ENCODE data around the gene VAPA.

The VAPA gene

GRCh38 chr18:9902832-9903231, 11.0 kb upstream of the VAPA start:
- no peak overlapping the region for H3K23ac ChIP-seq (ENCODE audit: low read depth, low read length, poor library complexity)
- H3K9me3 ChIP-seq (replicated peaks in 1 of 2; ENCODE audit: control insufficient read depth in 2 of 2, insufficient read depth in 1 of 2, low read depth in 1 of 2, low read length in 2 of 2): no peaks in the 10 kb centered on the region
- H2BK15ac ChIP-seq (ENCODE audit: low read length): no peak overlapping the region
- H3K79me1 ChIP-seq (ENCODE audit: low read depth, low read length): no peaks in the 10 kb centered on the region
- H3K4me2 ChIP-seq (ENCODE audit: insufficient read depth, low read length, poor library complexity, severe bottlenecking): no peak overlapping the region
- no peak overlapping the region for H2BK120ac ChIP-seq (ENCODE audit: low read depth, low read length)
- no peak overlapping the region for H3K27ac ChIP-seq (replicated peaks; ENCODE audit: low read length)
- no peak overlapping the region for H3K4ac ChIP-seq (ENCODE audit: low read length)
- H3K36me3 ChIP-seq (replicated peaks in 1 of 2; ENCODE audit: control insufficient read depth in 2 of 2, insufficient read depth in 2 of 2, low read length in 2 of 2): no peaks in the 10 kb centered on the region
- no peaks in the 10 kb centered on the region for H3K27me3 ChIP-seq (ENCODE audit: control insufficient read depth in 3 of 3, insufficient read depth in 3 of 3, low read depth in 1 of 3, low read length in 3 of 3)
- no peak overlapping the region for H4K8ac ChIP-seq (ENCODE audit: low read depth, low read length)
- no peak overlapping the region for H2AK5ac ChIP-seq (ENCODE audit: low read depth, low read length)
- H2BK5ac ChIP-seq (ENCODE audit: low read length): no peak overlapping the region
- H4K91ac ChIP-seq (ENCODE audit: low read depth, low read length, poor library complexity): no peak overlapping the region
- no peak overlapping the region for H2BK12ac ChIP-seq (ENCODE audit: low read length)
- H3K9ac ChIP-seq (ENCODE audit: low read depth, low read length, poor library complexity): no peak overlapping the region
- DNase-seq (ENCODE audit: low spot score): no peak
- no peak overlapping the region for H2AFZ ChIP-seq (ENCODE audit: low read length)
- no peak overlapping the region for H3K4me3 ChIP-seq (ENCODE audit: low read length in 2 of 2)
- H3K14ac ChIP-seq (ENCODE audit: low read length): no peak overlapping the region
- H3K18ac ChIP-seq (ENCODE audit: low read length): no peak overlapping the region
- no CpG with 5 or more reads among the region's 10 CpGs for WGBS, 2 donors (ENCODE audit: extremely low coverage in 2 of 2, insufficient read length in 2 of 2, insufficient replicate concordance in 1 of 2)
- peaks cover 0 to 2% of the 10 kb centered on the region in 2 donors for H3K4me1 ChIP-seq (ENCODE audit: control insufficient read depth in 2 of 2, insufficient read depth in 1 of 2, low read depth in 1 of 2, low read length in 2 of 2)

GRCh38 chr18:9905401-9905922, 8.4 kb upstream of the VAPA start:
- no peak overlapping the region for H3K18ac ChIP-seq (ENCODE audit: low read length)
- H2BK15ac ChIP-seq (ENCODE audit: low read length): no peak overlapping the region
- no peak overlapping the region for H3K27ac ChIP-seq (replicated peaks; ENCODE audit: low read length)
- no peak overlapping the region for H3K23ac ChIP-seq (ENCODE audit: low read depth, low read length, poor library complexity)
- H3K27me3 ChIP-seq (ENCODE audit: control insufficient read depth in 3 of 3, insufficient read depth in 3 of 3, low read depth in 1 of 3, low read length in 3 of 3): peaks cover 0 to 2% (median 0%) of the 10 kb centered on the region in 3 experiments
- no peak overlapping the region for H3K4me2 ChIP-seq (ENCODE audit: insufficient read depth, low read length, poor library complexity, severe bottlenecking)
- H2AK5ac ChIP-seq (ENCODE audit: low read depth, low read length): no peak overlapping the region
- H4K91ac ChIP-seq (ENCODE audit: low read depth, low read length, poor library complexity): no peak overlapping the region
- H2BK5ac ChIP-seq (ENCODE audit: low read length): no peak overlapping the region
- H2AFZ ChIP-seq (ENCODE audit: low read length): no peak overlapping the region
- no CpG with 5 or more reads among the region's 5 CpGs for WGBS, 2 donors (ENCODE audit: extremely low coverage in 2 of 2, insufficient read length in 2 of 2, insufficient replicate concordance in 1 of 2)
- no peak overlapping the region for H3K9ac ChIP-seq (ENCODE audit: low read depth, low read length, poor library complexity)
- H3K79me1 ChIP-seq (ENCODE audit: low read depth, low read length): no peaks in the 10 kb centered on the region
- no peak overlapping the region for H3K4me3 ChIP-seq (ENCODE audit: low read length in 2 of 2)
- H3K4ac ChIP-seq (ENCODE audit: low read length): no peak overlapping the region
- H3K36me3 ChIP-seq (replicated peaks in 1 of 2; ENCODE audit: control insufficient read depth in 2 of 2, insufficient read depth in 2 of 2, low read length in 2 of 2): no peaks in the 10 kb centered on the region
- DNase-seq (ENCODE audit: low spot score): no peak
- no peak overlapping the region for H4K8ac ChIP-seq (ENCODE audit: low read depth, low read length)
- no peak overlapping the region for H2BK12ac ChIP-seq (ENCODE audit: low read length)
- H3K9me3 ChIP-seq (replicated peaks in 1 of 2; ENCODE audit: control insufficient read depth in 2 of 2, insufficient read depth in 1 of 2, low read depth in 1 of 2, low read length in 2 of 2): no peaks in the 10 kb centered on the region
- H3K4me1 ChIP-seq (ENCODE audit: control insufficient read depth in 2 of 2, insufficient read depth in 1 of 2, low read depth in 1 of 2, low read length in 2 of 2): peaks cover 0 to 5% of the 10 kb centered on the region in 2 donors
- no peak overlapping the region for H3K14ac ChIP-seq (ENCODE audit: low read length)
- H2BK120ac ChIP-seq (ENCODE audit: low read depth, low read length): no peak overlapping the region

GRCh38 chr18:9906481-9906880, 7.3 kb upstream of the VAPA start:
- Histone ChIP-seq H3K9me3 (replicated peaks in 1 of 2; ENCODE audit: control insufficient read depth in 2 of 2, insufficient read depth in 1 of 2, low read depth in 1 of 2, low read length in 2 of 2) (no peaks in the 10 kb centered on the region), H3K27ac (replicated peaks; ENCODE audit: low read length) (no peak overlapping the region), H2BK5ac (ENCODE audit: low read length) (no peak overlapping the region), H3K36me3 (replicated peaks in 1 of 2; ENCODE audit: control insufficient read depth in 2 of 2, insufficient read depth in 2 of 2, low read length in 2 of 2) (no peaks in the 10 kb centered on the region), H3K4me2 (ENCODE audit: insufficient read depth, low read length, poor library complexity, severe bottlenecking) (no peak overlapping the region), H2AFZ (ENCODE audit: low read length) (no peak overlapping the region), H3K4me1 (ENCODE audit: control insufficient read depth in 2 of 2, insufficient read depth in 1 of 2, low read depth in 1 of 2, low read length in 2 of 2) (peaks cover 0 to 5% of the 10 kb centered on the region in 2 donors), H2AK5ac (ENCODE audit: low read depth, low read length) (no peak overlapping the region), H3K9ac (ENCODE audit: low read depth, low read length, poor library complexity) (no peak overlapping the region), H4K8ac (ENCODE audit: low read depth, low read length) (no peak overlapping the region), H3K79me1 (ENCODE audit: low read depth, low read length) (no peaks in the 10 kb centered on the region), H3K18ac (ENCODE audit: low read length) (no peak overlapping the region), H4K91ac (ENCODE audit: low read depth, low read length, poor library complexity) (no peak overlapping the region), H2BK15ac (ENCODE audit: low read length) (no peak overlapping the region), H3K4ac (ENCODE audit: low read length) (no peak overlapping the region), H2BK120ac (ENCODE audit: low read depth, low read length) (no peak overlapping the region), H3K4me3 (ENCODE audit: low read length in 2 of 2) (no peak overlapping the region), H3K23ac (ENCODE audit: low read depth, low read length, poor library complexity) (no peak overlapping the region), H3K27me3 (ENCODE audit: control insufficient read depth in 3 of 3, insufficient read depth in 3 of 3, low read depth in 1 of 3, low read length in 3 of 3) (peaks cover 0 to 2% (median 0%) of the 10 kb centered on the region in 3 experiments), H3K14ac (ENCODE audit: low read length) (no peak overlapping the region), H2BK12ac (ENCODE audit: low read length) (no peak overlapping the region)
- DNase-seq (ENCODE audit: low spot score): no peak
- WGBS, 2 donors (ENCODE audit: extremely low coverage in 2 of 2, insufficient read length in 2 of 2, insufficient replicate concordance in 1 of 2): no CpG with 5 or more reads among the region's 3 CpGs

- Histone ChIP-seq H3K9me3 (replicated peaks in 1 of 2; ENCODE audit: control insufficient read depth in 2 of 2, insufficient read depth in 1 of 2, low read depth in 1 of 2, low read length in 2 of 2) (no peaks in the 10 kb centered on the region), H3K23ac (ENCODE audit: low read depth, low read length, poor library complexity) (no peak overlapping the region), H2BK15ac (ENCODE audit: low read length) (no peak overlapping the region), H2AK5ac (ENCODE audit: low read depth, low read length) (no peak overlapping the region), H2BK120ac (ENCODE audit: low read depth, low read length) (no peak overlapping the region), H4K8ac (ENCODE audit: low read depth, low read length) (no peak overlapping the region), H2AFZ (ENCODE audit: low read length) (no peak overlapping the region), H3K4me1 (ENCODE audit: control insufficient read depth in 2 of 2, insufficient read depth in 1 of 2, low read depth in 1 of 2, low read length in 2 of 2) (peaks cover 0 to 5% of the 10 kb centered on the region in 2 donors), H2BK12ac (ENCODE audit: low read length) (no peak overlapping the region), H3K9ac (ENCODE audit: low read depth, low read length, poor library complexity) (no peak overlapping the region), H3K14ac (ENCODE audit: low read length) (no peak overlapping the region), H3K27me3 (ENCODE audit: control insufficient read depth in 3 of 3, insufficient read depth in 3 of 3, low read depth in 1 of 3, low read length in 3 of 3) (peaks cover 0 to 2% (median 0%) of the 10 kb centered on the region in 3 experiments), H3K4ac (ENCODE audit: low read length) (no peak overlapping the region), H3K79me1 (ENCODE audit: low read depth, low read length) (no peaks in the 10 kb centered on the region), H2BK5ac (ENCODE audit: low read length) (no peak overlapping the region), H3K4me3 (ENCODE audit: low read length in 2 of 2) (no peak overlapping the region), H3K4me2 (ENCODE audit: insufficient read depth, low read length, poor library complexity, severe bottlenecking) (no peak overlapping the region), H3K36me3 (replicated peaks in 1 of 2; ENCODE audit: control insufficient read depth in 2 of 2, insufficient read depth in 2 of 2, low read length in 2 of 2) (no peaks in the 10 kb centered on the region), H3K18ac (ENCODE audit: low read length) (no peak overlapping the region), H4K91ac (ENCODE audit: low read depth, low read length, poor library complexity) (no peak overlapping the region), H3K27ac (replicated peaks; ENCODE audit: low read length) (no peak overlapping the region)
- DNase-seq (ENCODE audit: low spot score): no peak
- WGBS, 2 donors (ENCODE audit: extremely low coverage in 2 of 2, insufficient read length in 2 of 2, insufficient replicate concordance in 1 of 2): no CpG with 5 or more reads among the region's 4 CpGs
Measured at GRCh38 chr18:9907867-9908266, 5.9 kb upstream of the VAPA start.
